Uterus (tissue), 2 donors: ENCODE data around the gene ACOT7.

Experiments used
- CTCF ChIP-seq, 4 experiments: fragments of 200-600 bp in 2 of 4; fragments of 450-650 bp in 2 of 4; sonication (generic) in 2 of 4; IDR thresholded peaks; one replicate each; pipeline ENCODE4 v1.5.1; 2016 to 2019; ENCODE audit warnings: antibody characterized with exemption in 4 of 4, mild to moderate bottlenecking in 2 of 4, moderate library complexity in 1 of 4
- POLR2A ChIP-seq, 2 donors: fragments of 450-650 bp; IDR thresholded peaks; one replicate each; pipeline ENCODE4 v1.6.1; 2016; ENCODE audit warnings: antibody characterized with exemption in 2 of 2, mild to moderate bottlenecking in 1 of 2, moderate library complexity in 1 of 2

- TF ChIP-seq POLR2A (IDR thresholded peaks at IDR 0.05): no peak
- no peak for TF ChIP-seq CTCF (IDR thresholded peaks at IDR 0.05)
Measured at GRCh38 chr1:6336776-6337622, 56.6 kb downstream of the ACOT7 start.
